Measurements from ENCODE around the gene HOXB1. TPM values are rescaled to one million over a fixed set of nuclear protein-coding genes. Genes with fewer than 3 reads are reported as not detected.

The HOXB1 gene
- total and polyA plus RNA-seq, 4 donors = not detected

DNA sequence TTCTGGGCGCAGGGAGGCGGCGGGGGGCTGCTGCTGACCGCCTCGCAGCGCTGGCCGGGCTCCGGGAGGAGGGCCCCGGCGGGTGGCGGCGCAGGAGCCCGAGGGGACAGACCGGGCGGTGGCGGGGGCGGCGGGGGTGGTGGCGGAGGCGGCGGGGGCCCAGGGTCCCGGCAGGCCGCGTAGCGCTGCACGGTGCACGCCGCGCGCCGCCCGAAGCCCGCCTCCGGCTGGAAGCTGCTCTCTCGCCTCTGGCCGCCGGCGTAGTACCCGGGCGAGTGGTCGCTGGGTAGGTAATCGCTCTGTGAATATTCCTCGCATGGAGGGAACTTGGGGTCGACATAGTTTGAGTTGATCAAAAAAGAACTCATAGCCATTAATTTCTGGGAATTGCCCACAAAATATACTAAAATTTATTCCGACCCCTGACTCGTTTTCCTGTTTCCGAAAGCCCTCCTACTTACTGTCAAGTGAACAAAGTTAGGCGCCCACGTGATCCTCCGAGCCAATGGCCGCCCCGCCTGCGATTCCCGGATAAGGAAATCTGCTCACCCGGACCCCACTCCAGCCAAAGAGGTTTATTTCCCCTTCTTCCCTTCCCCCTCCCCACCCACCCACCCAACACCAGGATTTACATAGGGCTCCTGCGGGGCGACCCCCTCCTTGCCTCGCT lies 47.3 kb upstream of the HOXB1 start, which contains the start of gene HOXB4:
Gene HOXB4 (minus strand): TSS at position 405 of the 670 bp plus-strand sequence. CDS start 31 bp downstream, at position 374.
- Histone ChIP-seq H3K27ac (ENCODE audit: low read depth in 1 of 2, low read length in 2 of 2) (peak within 1 kb of the TSS; percentile 65 to 72), H3K4me3 (ENCODE audit: low read depth in 1 of 3, low read length in 3 of 3) (peak within 1 kb of the TSS in 2 of 3 donors; percentile 39 to 46), H3K36me3 (ENCODE audit: control insufficient read depth in 4 of 4, insufficient read depth in 3 of 4, low read depth in 1 of 4, low read length in 3 of 4) (no peaks in the 10 kb centered on the region), H3K4me1 (ENCODE audit: control insufficient read depth in 4 of 4, insufficient read depth in 4 of 4, low read length in 3 of 4) (peaks cover 0 to 6% (median 3%) of the 10 kb centered on the region in 4 donors), H3K9me3 (ENCODE audit: control insufficient read depth in 4 of 4, low read length in 3 of 4) (no peaks in the 10 kb centered on the region), H3K27me3 (ENCODE audit: control insufficient read depth in 4 of 4, insufficient read depth in 4 of 4, low read length in 3 of 4) (peaks cover 0 to 21% (median 3%) of the 10 kb centered on the region in 4 donors), H3K9ac (ENCODE audit: low read depth in 1 of 2, low read length in 2 of 2) (peak within 1 kb of the TSS in 1 of 2 donors; percentile 53)
- DNase-seq (ENCODE audit: low spot score) = peak; percentile 53
- 4% methylated on average over 58 of the region's 58 CpGs for WGBS
- no peak for TF ChIP-seq EGR1 (IDR thresholded peaks at IDR 0.05; ENCODE audit: low read depth in 2 of 2)

DNA sequence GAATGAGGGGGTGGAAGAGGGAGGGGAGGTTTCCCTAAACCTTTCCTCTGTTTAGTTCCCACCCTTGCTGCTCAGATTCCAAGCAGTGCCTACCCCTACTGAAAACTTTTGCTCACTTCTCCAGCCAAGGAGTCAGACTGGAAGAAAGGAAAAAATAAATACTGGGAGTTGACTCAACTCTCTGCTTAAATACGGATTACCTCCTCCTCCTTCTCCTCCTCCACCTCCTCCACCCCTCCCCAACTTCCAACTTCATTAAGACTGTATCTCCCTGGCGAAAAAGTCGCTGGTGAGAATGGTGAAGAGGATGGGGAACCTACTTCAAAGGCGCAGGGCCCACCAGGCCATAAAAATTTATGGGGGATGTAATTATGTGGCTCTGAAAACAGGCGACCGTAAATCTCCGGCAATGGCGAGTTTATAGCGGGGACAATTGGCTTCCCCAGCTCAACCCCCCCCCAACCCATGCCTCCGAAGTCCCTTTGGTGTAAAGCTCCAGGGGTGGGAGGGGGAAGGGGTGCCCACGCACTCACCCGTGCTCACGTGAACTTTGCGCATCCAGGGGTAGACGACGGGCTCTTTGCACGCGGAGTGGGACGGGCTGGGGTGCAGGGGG lies 46.6 kb upstream of the HOXB1 start:
- DNase-seq (ENCODE audit: low spot score) = no peak
- Histone ChIP-seq H3K9ac (ENCODE audit: low read depth in 1 of 2, low read length in 2 of 2) (no peak overlapping the region), H3K4me3 (ENCODE audit: low read depth in 1 of 3, low read length in 3 of 3) (peak overlapping the region in 2 of 3 donors; percentile 14 to 46), H3K27me3 (ENCODE audit: control insufficient read depth in 4 of 4, insufficient read depth in 4 of 4, low read length in 3 of 4) (peaks cover 0 to 24% (median 5%) of the 10 kb centered on the region in 4 donors), H3K9me3 (ENCODE audit: control insufficient read depth in 4 of 4, low read length in 3 of 4) (no peaks in the 10 kb centered on the region), H3K27ac (ENCODE audit: low read depth in 1 of 2, low read length in 2 of 2) (peak overlapping the region; percentile 55 to 72), H3K4me1 (ENCODE audit: control insufficient read depth in 4 of 4, insufficient read depth in 4 of 4, low read length in 3 of 4) (peaks cover 0 to 6% (median 3%) of the 10 kb centered on the region in 4 donors), H3K36me3 (ENCODE audit: control insufficient read depth in 4 of 4, insufficient read depth in 3 of 4, low read depth in 1 of 4, low read length in 3 of 4) (no peaks in the 10 kb centered on the region)
- TF ChIP-seq RAD21 (IDR thresholded peaks at IDR 0.05) (no peak), TAF1 (conservative IDR thresholded peaks at IDR 0.05) (no peak), FOXA2 (IDR thresholded peaks at IDR 0.05) (no peak), FOXA1 (IDR thresholded peaks at IDR 0.05) (no peak), YY1 (IDR thresholded peaks at IDR 0.05) (no peak), EGR1 (IDR thresholded peaks at IDR 0.05; ENCODE audit: low read depth in 2 of 2) (no peak), SP1 (IDR thresholded peaks at IDR 0.05) (no peak), RXRA (IDR thresholded peaks at IDR 0.05) (no peak), NR2F2 (IDR thresholded peaks at IDR 0.05) (no peak), HNF4G (IDR thresholded peaks at IDR 0.05) (no peak), GABPA (IDR thresholded peaks at IDR 0.05 in 1 of 2, conservative IDR thresholded peaks at IDR 0.05 in 1 of 2) (no peak), HNF4A (conservative IDR thresholded peaks at IDR 0.05) (no peak), JUND (IDR thresholded peaks at IDR 0.05) (no peak)
- TF ChIP-seq, protein P1, sequence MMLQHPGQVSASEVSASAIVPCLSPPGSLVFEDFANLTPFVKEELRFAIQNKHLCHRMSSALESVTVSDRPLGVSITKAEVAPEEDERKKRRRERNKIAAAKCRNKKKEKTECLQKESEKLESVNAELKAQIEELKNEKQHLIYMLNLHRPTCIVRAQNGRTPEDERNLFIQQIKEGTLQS (IDR thresholded peaks at IDR 0.05) = no peak
- TF ChIP-seq, protein P2, sequence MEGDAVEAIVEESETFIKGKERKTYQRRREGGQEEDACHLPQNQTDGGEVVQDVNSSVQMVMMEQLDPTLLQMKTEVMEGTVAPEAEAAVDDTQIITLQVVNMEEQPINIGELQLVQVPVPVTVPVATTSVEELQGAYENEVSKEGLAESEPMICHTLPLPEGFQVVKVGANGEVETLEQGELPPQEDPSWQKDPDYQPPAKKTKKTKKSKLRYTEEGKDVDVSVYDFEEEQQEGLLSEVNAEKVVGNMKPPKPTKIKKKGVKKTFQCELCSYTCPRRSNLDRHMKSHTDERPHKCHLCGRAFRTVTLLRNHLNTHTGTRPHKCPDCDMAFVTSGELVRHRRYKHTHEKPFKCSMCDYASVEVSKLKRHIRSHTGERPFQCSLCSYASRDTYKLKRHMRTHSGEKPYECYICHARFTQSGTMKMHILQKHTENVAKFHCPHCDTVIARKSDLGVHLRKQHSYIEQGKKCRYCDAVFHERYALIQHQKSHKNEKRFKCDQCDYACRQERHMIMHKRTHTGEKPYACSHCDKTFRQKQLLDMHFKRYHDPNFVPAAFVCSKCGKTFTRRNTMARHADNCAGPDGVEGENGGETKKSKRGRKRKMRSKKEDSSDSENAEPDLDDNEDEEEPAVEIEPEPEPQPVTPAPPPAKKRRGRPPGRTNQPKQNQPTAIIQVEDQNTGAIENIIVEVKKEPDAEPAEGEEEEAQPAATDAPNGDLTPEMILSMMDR (IDR thresholded peaks at IDR 0.05; ENCODE audit: low read depth, low read length, missing input control) = no peak
- TF ChIP-seq, protein P3, sequence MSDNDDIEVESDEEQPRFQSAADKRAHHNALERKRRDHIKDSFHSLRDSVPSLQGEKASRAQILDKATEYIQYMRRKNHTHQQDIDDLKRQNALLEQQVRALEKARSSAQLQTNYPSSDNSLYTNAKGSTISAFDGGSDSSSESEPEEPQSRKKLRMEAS (IDR thresholded peaks at IDR 0.05) = no peak
- TF ChIP-seq, protein P4, sequence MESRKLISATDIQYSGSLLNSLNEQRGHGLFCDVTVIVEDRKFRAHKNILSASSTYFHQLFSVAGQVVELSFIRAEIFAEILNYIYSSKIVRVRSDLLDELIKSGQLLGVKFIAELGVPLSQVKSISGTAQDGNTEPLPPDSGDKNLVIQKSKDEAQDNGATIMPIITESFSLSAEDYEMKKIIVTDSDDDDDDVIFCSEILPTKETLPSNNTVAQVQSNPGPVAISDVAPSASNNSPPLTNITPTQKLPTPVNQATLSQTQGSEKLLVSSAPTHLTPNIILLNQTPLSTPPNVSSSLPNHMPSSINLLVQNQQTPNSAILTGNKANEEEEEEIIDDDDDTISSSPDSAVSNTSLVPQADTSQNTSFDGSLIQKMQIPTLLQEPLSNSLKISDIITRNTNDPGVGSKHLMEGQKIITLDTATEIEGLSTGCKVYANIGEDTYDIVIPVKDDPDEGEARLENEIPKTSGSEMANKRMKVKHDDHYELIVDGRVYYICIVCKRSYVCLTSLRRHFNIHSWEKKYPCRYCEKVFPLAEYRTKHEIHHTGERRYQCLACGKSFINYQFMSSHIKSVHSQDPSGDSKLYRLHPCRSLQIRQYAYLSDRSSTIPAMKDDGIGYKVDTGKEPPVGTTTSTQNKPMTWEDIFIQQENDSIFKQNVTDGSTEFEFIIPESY (IDR thresholded peaks at IDR 0.05) = no peak
- TF ChIP-seq, protein P5, sequence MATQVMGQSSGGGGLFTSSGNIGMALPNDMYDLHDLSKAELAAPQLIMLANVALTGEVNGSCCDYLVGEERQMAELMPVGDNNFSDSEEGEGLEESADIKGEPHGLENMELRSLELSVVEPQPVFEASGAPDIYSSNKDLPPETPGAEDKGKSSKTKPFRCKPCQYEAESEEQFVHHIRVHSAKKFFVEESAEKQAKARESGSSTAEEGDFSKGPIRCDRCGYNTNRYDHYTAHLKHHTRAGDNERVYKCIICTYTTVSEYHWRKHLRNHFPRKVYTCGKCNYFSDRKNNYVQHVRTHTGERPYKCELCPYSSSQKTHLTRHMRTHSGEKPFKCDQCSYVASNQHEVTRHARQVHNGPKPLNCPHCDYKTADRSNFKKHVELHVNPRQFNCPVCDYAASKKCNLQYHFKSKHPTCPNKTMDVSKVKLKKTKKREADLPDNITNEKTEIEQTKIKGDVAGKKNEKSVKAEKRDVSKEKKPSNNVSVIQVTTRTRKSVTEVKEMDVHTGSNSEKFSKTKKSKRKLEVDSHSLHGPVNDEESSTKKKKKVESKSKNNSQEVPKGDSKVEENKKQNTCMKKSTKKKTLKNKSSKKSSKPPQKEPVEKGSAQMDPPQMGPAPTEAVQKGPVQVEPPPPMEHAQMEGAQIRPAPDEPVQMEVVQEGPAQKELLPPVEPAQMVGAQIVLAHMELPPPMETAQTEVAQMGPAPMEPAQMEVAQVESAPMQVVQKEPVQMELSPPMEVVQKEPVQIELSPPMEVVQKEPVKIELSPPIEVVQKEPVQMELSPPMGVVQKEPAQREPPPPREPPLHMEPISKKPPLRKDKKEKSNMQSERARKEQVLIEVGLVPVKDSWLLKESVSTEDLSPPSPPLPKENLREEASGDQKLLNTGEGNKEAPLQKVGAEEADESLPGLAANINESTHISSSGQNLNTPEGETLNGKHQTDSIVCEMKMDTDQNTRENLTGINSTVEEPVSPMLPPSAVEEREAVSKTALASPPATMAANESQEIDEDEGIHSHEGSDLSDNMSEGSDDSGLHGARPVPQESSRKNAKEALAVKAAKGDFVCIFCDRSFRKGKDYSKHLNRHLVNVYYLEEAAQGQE (IDR thresholded peaks at IDR 0.05) = no peak
- 3% methylated on average over 19 of the region's 19 CpGs for WGBS
